GM18507 (cell line): ENCODE results near the gene ZP1.
"Not testable (repeated sequence)": the region's sequence is repeated elsewhere in the genome, so short reads cannot be mapped to it uniquely, and the experiment has no call there.

Source experiments
- DNase-seq: peaks from one replicate; pipeline ENCODE4 v3.0.0; 2011; ENCODE audit warnings: low read depth; ENCODE audit not compliant: insufficient read length; ENCODE audit errors: extremely low spot score
- FAIRE-seq: peaks from 2 replicates; lab custom pipeline; 2011; peaks lifted over from hg19 to GRCh38; lab: Jason Lieb, UNC

Gene ZP1, protein sequence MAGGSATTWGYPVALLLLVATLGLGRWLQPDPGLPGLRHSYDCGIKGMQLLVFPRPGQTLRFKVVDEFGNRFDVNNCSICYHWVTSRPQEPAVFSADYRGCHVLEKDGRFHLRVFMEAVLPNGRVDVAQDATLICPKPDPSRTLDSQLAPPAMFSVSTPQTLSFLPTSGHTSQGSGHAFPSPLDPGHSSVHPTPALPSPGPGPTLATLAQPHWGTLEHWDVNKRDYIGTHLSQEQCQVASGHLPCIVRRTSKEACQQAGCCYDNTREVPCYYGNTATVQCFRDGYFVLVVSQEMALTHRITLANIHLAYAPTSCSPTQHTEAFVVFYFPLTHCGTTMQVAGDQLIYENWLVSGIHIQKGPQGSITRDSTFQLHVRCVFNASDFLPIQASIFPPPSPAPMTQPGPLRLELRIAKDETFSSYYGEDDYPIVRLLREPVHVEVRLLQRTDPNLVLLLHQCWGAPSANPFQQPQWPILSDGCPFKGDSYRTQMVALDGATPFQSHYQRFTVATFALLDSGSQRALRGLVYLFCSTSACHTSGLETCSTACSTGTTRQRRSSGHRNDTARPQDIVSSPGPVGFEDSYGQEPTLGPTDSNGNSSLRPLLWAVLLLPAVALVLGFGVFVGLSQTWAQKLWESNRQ

DNA sequence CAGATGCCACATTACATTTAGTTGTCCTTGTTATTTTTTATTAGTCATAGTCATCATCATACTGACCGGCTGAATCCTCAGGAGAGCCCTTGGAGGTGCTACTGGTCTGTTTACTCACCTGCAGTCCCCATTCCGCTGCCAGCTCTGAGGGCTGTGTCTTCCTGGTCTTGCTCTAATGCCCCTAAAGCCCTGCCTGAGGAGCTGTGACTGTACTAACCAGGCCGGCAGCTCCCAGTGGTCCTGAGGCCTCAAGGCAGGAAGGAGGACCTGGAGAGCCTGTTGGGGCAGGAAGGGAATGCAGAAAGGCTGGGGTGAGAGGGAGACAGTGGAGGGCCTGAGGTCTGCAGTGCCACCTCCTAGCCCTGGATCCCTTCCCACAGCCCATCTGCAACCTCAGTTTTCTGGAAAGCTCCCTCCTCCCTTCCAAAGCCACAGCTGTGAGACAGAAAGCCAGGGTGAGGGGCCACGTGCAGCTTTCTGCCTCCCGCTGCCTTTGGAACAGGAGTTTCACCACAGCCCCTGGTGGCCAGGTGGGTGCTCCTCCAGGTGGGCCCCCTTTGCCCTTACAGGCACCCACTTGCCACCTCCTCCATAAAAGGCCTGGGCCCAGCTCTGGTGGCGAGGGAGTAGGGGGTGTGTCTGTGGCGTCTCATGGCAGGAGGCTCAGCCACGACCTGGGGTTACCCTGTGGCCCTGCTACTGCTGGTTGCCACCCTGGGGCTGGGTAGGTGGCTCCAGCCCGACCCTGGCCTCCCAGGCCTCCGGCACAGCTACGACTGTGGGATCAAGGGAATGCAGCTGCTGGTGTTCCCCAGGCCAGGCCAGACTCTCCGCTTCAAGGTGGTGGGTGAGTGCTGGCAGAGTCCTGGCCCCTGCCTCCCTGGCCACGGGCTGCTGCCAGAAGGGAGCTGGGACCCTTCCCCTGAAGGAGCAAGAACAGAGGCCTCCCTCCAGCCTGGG is at the start of gene ZP1:
Gene ZP1, plus strand, starts transcription at position 632 of the 960 bp plus-strand sequence. Its CDS starts 20 bp downstream, at position 652.
- DNase-seq (no peak), FAIRE-seq (no peak)

DNA sequence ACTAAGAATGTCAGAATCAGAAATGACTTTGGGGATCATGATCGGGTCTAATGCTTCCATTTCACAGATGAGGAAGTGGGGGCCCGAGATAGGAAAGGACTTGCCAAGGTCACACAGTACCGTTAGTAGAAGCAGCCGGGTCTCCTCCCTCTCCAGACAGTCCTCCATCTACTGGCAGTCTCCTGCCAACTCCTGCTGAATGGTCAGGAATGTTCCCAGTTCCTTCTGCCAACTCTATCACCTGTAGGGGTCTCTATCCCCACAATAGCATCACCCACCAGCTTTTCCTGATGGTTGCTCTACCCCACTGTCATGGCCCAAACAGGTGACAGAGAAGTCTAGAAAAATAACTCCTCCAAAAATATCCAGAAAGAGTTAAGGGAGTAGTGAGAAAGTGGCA is 49.3 kb upstream of the ZP1 start:
- DNase-seq, result no peak

DNA sequence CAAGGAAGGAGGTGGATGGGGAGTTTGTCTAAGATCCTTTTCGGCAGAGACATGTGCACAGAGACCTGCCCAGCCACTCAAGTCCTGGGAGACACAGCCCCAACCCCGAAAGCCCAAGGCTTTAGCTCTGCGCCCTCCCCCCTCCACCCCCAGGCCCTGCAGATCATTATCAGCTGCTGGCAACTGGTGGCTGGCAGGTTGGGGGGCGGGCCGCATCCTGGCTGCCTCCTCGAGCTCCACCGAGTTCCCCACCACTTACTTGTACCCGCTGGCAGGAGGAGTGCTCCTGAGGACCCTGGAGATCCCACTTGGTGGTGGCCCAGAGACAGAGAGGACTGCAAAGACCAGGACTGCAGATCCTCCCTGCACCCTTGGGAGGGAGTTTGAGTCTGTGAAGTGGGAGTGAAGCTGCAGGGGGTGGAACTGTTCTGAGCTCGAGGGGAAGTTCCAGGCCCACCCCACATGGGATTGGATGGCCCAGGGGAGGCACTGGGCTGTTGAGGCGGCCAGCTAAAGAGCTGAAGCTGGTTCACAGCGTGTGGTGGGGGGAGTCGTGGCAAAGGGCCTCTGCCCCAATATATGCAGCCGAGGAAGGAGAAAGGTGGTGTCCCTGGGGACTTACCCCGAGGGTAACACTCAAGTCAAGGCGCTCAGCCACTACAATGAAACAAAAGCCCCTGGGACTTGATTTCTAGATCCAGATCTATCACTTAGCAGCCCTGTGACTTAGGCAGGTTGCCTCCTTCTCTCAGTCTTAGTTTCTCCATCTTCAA is 45.3 kb upstream of the ZP1 start:
- FAIRE-seq (no peak), DNase-seq (no peak)

More for the DNA sequence above, 49.3 kb upstream of the ZP1 start:
- FAIRE-seq, result no peak

DNA sequence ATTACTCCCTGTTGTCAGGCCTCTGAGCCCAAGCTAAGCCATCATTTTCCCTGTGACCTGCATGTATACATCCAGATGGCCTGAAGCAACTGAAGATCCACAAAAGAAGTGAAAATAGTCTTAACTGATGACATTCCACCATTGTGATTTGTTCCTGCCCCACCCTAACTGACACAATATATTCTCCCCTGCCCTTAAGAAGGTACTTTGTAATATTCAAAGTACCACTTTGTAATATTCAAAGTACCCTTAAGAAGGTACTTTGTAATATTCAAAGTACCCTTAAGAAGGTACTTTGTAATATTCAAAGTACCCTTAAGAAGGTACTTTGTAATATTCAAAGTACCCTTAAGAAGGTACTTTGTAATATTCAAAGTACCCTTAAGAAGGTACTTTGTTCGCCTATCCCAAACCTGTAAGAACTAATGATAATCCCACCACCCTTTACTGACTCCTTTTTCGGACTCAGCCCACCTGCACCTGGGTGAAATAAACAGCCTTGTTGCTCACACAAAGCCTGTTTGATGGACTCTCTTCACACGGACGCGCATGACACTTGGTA is 43.5 kb upstream of the ZP1 start:
- FAIRE-seq, DNase-seq: not testable (repeated sequence)

DNA sequence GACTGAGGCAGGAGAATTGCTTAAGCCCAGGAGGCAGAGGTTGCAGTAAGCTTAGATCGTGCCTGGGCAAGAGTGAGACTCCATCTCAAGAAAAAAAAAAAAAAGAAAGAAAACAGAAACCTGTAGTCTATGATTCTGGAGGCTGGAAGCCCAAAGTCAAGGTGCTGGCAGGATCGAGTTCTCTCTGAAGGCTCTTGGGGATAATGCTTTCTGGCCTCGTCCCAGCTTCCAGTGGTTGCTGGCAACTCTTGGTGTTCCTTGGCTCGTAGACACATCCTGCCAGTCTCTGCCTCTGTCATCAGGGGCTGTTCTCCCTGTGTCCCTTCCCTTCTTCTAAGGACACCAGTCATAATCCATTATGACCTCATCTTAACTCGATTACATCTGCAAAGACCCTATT is 42.2 kb upstream of the ZP1 start:
- DNase-seq (no peak), FAIRE-seq (no peak)

DNA sequence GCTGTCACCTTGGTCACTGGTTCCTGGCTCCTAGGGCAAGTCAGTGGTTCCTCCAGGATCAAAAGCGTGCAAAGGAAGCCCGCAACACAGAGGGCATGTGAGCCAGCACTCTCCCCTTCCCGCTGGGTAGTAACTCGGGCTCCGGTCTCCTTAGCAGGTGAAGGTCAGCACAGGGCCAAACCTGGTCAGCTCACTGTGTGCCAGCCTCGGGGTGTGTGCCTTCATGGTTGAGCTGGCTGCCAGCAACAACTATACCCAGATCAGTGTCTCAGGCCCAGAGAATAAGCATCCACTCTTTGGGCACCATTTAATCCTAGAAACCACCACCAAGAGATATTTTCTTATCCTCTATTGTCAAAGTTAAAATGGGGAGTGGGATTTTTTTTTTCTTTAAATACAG is 41.6 kb upstream of the ZP1 start:
- no peak for FAIRE-seq

DNA sequence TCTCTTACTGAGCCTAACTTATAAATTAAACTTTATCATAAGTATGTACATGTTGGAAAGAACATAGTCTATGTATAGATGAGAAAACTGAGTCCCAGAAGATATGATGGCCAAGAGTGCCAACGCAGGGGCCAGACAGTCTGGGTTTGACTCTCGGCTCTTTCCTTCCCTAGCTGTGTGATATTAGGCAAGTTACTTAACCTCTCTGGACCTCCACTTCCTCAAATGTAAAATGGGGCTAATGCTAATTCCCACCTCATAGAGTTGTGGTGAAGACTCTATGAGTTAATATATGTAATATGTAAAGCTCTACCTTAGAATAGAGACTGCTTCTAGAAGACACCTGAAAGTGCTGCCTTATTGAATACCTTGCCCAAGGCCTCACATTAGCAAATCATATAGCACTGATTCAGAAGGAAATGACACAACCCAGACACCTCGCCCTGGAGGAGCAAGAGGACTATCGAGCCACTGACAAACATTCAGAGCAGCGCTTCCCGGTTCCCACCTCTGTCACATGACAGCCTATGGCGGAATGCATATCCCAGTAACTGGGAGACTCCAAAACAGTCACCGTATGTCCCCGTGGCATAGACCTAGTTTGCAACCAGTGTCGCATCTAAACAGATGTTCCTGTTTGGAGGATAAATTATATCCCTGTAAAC is 36.7 kb upstream of the ZP1 start:
- FAIRE-seq, result no peak
- DNase-seq, result no peak

More for the DNA sequence above, 41.6 kb upstream of the ZP1 start:
- no peak for DNase-seq

DNA sequence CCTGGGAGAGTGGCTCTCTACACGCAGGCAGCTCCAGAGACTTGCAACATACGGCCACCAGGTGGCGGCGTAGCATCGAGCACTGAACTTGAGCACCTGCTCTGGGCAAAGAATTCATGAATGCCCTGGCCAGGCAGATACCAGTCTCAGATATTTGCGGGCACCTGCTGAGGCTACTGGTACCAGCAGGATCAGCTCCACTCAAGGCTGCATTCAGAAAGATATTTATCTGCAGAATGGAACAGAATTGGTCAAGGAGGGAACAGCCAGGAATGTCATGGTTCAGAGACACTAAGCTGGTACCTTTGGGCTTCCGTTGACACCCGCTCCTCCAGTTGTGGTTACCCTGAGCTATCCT is 36.2 kb upstream of the ZP1 start:
- DNase-seq (peak; percentile 62), FAIRE-seq (peak; percentile 87)

DNA sequence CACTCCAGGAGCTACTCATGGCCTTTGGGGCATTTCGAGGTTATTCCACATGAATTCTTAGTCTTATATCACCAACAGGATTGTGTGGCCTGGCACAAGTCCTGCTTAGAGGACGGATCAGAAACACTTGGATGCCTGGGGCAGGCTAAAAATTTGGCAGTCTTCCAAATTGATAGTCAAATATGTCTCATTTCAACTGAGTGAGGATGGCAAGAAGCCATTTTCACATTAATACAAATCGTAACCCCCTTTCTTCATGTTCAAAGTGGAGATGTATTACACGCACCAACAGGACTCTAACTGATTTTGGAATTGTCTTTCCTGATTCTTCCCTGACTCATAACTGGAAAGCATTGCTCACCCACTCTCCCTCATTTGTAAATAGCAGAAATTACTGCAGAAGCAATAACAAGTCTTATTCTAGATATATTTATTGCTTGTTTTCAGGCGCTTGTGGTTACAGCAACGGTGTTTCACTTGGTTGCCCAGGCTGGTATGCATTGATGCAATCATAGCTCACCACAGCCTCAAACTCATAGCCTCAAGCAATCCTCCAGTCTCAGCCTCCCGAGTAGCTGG is 35.8 kb upstream of the ZP1 start:
- no peak for FAIRE-seq
- no peak for DNase-seq

DNA sequence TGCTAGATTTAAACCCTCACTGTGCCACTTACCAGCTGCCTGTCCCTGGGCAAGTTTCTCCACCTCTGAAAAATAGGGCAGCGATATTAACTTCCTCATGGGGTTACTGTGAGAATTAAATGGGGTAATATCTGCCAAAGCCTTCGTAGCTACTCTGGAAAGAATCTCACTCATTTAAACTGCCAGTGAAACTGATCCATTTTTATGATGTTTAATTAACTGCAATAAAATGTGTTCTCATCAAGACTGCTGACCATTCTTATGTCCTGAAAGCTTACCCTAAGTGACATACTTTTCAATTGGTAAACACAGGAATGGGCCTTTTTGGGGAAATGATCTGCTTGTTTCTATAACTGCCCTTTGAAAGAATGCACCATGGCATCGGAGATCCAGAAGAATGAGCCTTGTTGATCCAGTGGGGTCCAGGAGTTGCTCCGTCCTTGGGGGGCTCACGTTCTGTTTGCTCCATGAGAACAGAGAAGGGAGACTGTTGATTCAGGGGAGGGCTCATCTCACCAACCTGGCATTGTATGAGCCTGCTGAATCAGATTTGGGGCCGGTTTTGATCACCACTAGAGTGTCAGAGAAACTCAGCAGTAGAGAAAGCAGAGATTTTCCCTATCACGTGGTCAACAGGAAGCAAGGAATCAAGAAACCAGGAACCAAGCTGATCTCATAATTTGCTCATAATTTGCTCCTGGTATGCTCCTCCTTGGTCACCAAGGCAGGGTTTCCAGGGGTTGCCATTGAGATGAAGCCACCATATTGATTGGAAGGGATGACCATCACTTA is 32.4 kb upstream of the ZP1 start:
- FAIRE-seq (no peak), DNase-seq (no peak)

DNA sequence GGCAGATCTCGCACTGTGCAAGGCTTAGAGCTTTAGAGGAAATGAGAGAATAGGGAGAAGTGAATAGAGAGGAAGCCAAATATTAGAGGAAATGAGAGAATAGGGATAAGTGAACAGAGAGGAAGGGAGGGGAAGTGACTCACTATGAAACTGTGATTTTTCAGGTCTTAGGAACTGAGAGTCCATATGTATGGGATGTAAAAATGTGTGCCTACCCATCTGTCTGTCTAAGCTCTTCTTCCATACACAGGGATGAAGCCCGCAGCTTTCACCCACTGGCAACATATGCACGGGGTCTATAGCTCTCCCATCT is 31.9 kb upstream of the ZP1 start:
- FAIRE-seq (no peak), DNase-seq (no peak)

DNA sequence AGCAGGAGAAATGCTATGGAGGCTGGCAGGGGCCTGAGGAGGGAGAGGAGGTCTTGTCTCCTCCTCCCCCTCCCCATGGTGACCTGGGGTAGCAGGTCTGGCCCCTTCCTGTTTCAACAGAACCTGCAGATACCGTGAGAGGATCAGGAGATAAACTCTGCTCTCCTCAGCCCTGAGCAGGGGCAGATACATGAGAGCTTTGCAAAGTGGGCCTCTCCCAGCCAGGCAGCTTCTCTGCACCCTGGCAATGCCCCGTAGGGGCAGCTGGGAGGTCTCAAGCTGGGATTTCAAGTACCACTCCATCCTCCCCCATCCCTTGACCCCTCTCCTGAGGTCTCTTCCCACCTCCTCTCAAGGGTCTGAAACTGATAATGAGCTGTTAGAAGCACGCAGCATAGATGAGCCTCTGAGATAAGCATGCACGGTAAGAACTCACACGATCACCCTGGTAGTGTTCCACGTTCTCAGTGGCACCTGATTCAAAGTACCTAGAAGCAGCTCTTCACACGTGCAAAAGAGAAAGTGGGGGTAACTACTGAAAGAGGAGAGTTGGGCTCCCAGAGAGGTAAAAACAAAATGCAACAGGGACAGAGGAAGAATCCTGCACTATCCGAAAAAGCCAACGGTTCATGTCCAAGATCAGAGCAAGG is 30.4 kb upstream of the ZP1 start:
- DNase-seq, result no peak
- FAIRE-seq, result no peak

DNA sequence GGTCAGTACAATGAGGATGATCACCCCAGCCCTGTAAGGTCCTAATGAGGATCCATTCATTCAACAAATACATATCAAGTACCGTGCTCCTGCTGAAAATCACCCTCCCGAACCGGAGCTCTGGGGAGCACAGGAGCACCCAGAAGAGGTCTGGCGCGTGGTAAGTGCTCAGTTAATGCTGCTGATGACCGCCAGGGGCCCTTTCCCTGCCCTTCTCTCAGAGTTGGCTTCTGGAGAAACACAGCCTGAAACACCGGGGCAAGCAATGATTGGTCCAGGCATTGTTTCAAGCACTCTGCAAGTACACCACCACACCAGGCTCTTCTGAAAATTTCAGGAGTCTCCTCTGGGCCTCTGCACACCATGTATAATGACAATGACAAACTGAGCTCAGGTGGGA is 29.2 kb upstream of the ZP1 start:
- FAIRE-seq, result no peak
- no peak for DNase-seq

DNA sequence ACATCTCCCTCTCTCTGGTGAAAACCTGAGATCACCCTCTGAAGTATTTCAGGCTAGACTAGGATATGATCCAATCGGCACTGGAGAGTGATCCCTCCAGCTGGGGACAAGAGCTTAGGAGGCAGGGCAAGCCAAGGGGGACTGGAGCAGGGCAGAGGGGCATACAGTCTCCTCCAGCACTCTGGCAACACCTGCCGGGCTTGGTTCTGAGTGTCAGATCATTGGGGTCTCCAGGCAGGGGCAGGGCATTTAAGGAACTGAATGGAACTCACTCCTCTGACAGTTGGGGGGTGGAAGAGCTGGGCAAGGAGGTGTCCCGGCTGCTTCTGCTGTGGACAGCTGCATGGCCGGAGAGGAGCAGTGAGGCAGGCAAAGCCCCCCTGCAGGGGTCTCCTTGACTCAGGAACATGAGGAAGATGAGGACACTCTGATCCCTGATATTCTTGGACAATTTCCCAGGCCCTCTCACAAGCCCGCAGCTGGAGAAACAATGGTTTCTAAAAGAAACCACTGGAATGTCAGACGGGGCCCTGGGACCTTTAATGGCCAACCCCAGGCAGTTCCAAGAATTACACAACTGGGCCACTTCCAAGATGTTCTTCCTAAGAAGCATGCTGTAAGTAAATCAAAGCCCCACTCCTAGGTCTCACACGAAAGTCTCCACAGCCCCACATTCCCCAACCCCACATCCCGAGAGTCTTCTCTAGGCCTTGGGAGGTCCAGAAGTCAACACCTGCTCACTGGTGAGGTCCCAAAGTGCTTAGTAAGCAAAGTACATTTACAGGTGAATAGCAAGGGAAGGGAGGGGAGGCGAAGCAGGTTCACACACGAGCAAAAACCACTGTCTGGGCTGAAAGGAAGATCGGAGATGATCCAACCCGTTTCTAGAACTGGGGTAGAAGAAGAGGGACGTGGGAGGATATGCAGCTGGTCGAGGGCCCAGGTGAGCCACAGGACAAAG is 26.6 kb upstream of the ZP1 start:
- FAIRE-seq, result no peak
- no peak for DNase-seq

DNA sequence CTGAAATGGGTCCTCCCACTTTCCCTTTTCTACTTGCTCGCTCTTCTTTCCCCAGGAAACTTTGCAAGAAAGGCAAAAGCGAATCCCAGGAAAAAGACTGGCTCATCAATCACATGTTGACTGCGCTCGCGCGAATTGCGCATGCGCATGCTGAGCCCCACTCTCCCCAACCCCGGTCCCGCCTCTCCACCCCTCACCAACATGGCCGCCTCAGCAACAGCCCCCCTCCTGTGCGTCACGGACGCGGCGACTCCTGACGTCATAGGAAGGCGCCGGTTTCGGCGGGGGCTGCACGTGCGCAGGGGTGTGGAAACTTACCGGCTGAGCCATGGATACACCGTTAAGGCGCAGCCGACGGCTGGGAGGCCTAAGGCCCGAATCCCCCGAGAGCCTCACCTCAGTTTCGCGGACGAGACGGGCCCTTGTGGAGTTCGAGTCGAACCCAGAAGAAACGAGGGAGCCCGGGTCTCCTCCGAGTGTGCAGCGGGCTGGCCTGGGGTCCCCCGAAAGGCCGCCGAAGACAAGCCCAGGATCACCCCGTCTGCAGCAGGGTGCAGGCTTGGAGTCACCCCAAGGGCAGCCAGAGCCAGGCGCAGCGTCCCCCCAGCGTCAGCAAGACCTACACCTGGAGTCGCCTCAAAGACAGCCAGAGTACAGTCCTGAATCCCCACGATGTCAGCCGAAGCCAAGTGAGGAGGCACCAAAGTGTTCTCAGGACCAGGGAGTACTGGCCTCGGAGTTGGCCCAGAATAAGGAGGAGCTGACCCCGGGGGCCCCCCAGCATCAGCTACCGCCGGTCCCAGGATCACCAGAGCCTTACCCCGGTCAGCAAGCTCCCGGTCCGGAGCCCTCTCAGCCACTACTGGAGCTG is 25.3 kb upstream of the ZP1 start, which contains the start of gene CCDC86:
Gene CCDC86, plus strand, starts transcription at position 317 of the 871 bp plus-strand sequence. Its CDS starts 12 bp downstream, at position 329.
- peak; percentile 87 for FAIRE-seq
- DNase-seq, result peak; percentile 99
